ENCODE results near the gene ABHD12.

ABHD12 gene

DNA sequence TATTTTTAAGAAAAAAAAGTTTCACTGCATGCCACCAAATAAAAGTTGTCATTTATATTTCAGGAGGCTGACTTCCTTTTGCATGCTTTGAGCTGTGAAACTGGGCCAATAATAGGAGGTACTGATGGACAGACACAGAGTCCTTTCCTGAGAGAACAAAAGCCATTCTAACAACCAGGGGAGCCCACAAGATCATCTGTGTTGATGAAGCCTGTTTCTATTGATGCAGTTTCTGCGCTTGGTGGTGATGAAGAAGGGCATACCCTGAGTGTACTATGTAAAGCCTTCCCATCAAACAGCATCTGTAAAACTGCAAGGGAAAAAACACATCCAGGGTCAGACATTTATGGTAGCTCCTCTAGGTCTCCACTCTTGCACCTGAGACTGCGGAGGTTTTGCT lies 34.8 kb downstream of the ABHD12 start:
- DNase-seq (ENCODE audit: low spot score), result no peak
- ChIA-PET CTCF (no interaction called here), POLR2A (ENCODE audit: low non-redundant PET) (no interaction called here)
- TF ChIP-seq, protein P1, sequence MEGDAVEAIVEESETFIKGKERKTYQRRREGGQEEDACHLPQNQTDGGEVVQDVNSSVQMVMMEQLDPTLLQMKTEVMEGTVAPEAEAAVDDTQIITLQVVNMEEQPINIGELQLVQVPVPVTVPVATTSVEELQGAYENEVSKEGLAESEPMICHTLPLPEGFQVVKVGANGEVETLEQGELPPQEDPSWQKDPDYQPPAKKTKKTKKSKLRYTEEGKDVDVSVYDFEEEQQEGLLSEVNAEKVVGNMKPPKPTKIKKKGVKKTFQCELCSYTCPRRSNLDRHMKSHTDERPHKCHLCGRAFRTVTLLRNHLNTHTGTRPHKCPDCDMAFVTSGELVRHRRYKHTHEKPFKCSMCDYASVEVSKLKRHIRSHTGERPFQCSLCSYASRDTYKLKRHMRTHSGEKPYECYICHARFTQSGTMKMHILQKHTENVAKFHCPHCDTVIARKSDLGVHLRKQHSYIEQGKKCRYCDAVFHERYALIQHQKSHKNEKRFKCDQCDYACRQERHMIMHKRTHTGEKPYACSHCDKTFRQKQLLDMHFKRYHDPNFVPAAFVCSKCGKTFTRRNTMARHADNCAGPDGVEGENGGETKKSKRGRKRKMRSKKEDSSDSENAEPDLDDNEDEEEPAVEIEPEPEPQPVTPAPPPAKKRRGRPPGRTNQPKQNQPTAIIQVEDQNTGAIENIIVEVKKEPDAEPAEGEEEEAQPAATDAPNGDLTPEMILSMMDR (conservative IDR thresholded peaks at IDR 0.05; ENCODE audit: low read depth), result no peak
- no peak overlapping the region for H3K27ac ChIP-seq

DNA sequence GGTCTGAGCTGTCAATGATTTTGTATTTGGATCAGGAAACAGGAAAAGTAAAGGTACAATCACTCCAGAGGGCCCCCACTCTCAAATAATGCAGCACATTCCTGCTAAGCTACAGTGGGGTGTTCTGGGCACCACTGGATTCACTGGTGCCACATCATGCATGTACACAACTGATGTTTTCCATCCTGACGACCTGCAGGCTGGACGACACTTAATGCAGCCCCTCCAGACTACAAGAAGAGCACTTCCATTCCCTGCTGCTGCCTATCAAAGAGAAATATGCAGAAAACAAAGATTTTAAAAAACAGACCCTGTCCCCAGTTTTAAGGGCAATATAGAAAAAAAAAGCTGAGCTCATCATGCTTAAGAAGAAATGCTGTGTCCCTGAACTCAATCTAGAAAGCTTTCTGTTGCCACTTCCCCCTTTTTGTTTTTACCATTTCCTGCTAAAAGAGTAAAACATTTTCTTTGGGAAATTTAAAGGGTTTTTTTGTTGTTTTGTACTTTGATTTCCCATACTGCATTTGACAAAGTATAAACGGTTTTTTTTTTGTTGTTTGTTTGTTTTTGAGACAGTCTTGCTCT lies 35.5 kb downstream of the ABHD12 start:
- no peak for DNase-seq (ENCODE audit: low spot score)
- no peak overlapping the region for H3K27ac ChIP-seq
- POLR2A ChIA-PET (ENCODE audit: low non-redundant PET), result no interaction called here
- TF ChIP-seq, protein P1 (conservative IDR thresholded peaks at IDR 0.05; ENCODE audit: low read depth), result no peak
- CTCF ChIA-PET, result interaction anchor here (0.7 kb wide), 2 partner anchors 36 to 95 kb away, joined by 3 to 6 read pairs; no protein-coding TSS in a partner anchor

DNA sequence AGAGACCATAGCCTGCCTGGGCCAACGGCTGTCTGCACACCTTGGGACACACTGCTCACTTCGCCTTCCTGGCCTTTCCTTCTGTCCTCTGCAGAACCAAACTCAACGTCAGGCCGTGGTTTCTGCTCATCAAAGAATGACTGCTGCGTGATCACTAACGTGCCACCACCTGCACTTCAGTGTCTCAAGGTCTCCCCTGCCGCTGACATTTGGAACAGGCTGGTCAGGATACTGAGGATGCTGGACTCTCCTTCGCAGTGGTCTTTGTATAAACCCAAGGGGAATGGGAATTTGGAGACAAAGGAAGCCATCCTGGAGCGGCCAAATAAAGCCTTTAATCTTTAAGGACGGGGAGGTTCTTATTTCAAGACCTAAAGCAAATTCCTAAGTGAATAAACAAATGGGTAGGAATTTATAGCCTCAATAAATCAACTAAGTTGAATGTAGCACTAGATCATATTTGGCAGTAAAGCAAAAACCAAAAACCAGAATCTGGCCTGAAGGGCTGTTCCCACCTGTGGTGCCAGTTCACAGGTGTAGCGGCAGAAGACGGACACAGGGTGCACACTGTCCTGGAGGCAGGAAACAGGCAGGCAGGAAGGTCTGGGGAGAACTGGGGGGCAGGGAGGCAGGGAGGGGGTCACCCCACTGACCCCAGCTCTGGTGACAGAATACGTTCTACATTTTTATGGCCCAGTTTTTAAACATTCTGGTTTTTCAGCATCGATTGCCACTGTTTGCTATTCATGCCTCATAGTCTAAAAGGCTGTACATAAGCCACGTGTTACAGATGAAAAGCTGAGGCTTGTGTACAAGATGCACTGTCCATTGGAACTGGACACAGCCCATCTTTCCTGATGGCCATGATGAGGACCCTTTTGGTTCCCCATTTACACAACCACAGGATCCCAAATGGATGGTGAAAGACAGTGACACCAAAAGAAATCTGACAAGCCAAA lies 36.6 kb downstream of the ABHD12 start:
- no peak overlapping the region for H3K27ac ChIP-seq
- POLR2A ChIA-PET (ENCODE audit: low non-redundant PET), result no interaction called here

DNA sequence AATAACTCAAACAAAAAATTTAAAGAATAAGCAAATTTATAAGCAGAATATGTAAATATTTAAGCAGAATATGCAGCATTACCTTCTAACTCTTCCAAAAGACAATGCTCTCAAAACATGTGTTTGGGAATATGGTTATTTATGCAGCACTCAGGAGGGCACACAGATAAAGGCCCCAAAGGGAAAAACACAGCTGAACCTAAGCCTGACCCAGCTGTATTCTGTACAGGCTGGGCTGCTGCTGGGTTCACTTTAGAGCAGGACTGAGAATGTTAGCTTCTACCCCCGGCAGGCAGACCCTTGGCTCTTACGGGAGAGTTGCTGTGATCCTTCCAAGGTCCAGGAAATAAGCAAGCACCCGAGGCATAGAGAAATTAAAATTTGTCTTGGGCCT lies 37.3 kb downstream of the ABHD12 start:
- H3K27ac ChIP-seq, result no peak overlapping the region
- DNase-seq (ENCODE audit: low spot score), result no peak
- CTCF ChIA-PET, result interaction anchor here (0.7 to 1.1 kb wide), 2 partner anchors 45 to 103 kb away, joined by 3 to 4 read pairs; no protein-coding TSS in a partner anchor
- TF ChIP-seq, protein P1 (conservative IDR thresholded peaks at IDR 0.05; ENCODE audit: low read depth), result no peak
- POLR2A ChIA-PET (ENCODE audit: low non-redundant PET), result no interaction called here

More for the DNA sequence above, 36.6 kb downstream of the ABHD12 start:
- TF ChIP-seq, protein P1 (conservative IDR thresholded peaks at IDR 0.05; ENCODE audit: low read depth), result no peak
- DNase-seq (ENCODE audit: low spot score), result no peak
- CTCF ChIA-PET, result interaction anchor here (0.7 kb wide), 2 partner anchors 25 to 102 kb away, joined by 3 to 4 read pairs; no protein-coding TSS in a partner anchor

DNA sequence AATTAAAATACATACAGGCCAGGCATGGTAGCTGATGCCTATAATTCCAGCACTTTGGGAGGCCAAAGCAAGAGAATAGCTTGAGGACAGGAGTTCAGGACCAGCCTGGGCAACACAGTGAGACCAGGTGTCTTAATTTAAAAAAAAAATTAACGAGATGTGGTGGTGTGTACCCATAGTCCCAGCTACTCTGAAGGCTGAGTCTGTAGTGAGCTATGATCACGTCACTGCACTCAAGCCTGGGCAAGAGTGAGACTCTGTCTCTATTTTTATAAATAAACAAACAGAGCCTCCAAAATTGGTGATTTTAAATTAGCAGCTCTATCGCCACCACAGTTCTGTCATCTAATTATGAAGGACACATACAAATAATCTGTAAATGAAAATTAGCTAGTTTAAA lies 37.9 kb downstream of the ABHD12 start:
- no peak overlapping the region for H3K27ac ChIP-seq

DNA sequence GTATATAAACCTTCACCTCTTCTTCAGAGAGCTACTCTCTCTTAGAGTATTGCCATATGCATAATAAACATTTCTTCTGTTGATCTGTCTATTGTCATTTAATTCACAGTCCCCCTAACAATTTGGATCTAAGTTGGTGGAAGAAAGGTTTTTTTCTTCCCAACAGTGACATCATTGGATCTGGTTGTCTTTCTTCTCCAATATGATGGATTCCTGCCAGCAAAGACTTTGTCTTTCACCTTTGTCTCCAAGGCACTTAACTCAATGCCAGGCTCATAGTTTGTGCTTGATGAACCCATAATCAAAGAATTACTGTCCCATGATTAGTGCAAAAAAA lies 39.6 kb downstream of the ABHD12 start:
- H3K27ac ChIP-seq, result no peak overlapping the region
- DNase-seq (ENCODE audit: low spot score), result no peak
- TF ChIP-seq, protein P1 (conservative IDR thresholded peaks at IDR 0.05; ENCODE audit: low read depth), result no peak
- ChIA-PET CTCF (no interaction called here), POLR2A (ENCODE audit: low non-redundant PET) (interaction anchor here (0.6 kb wide), 1 partner anchor 13 kb away, joined by 3 read pairs; no protein-coding TSS in a partner anchor)

More for the DNA sequence above, 37.9 kb downstream of the ABHD12 start:
- no peak for DNase-seq (ENCODE audit: low spot score)
- CTCF ChIA-PET, result interaction anchor here (1.1 kb wide), 1 partner anchor 46 kb away, joined by 3 read pairs; no protein-coding TSS in a partner anchor
- POLR2A ChIA-PET (ENCODE audit: low non-redundant PET), result no interaction called here
- TF ChIP-seq, protein P1 (conservative IDR thresholded peaks at IDR 0.05; ENCODE audit: low read depth), result no peak

Data from RWPE1 (cell line).